MM.1S (cell line): ENCODE data around the gene HMG20A.

ENCODE experiments used
- CTCF ChIP-seq: fragments of 300-600 bp; sonication (generic); IDR thresholded peaks from 2 replicates; pipeline ENCODE4 v1.5.1; 2016; ENCODE audit warnings: antibody characterized with exemption, low read length, mixed read lengths
- EZH2 ChIP-seq: fragments of 300-600 bp; sonication (generic); optimal IDR thresholded peaks from 2 replicates; pipeline ENCODE3; 2017; ENCODE audit warnings: low read depth, mild to moderate bottlenecking, antibody characterized with exemption, low read length, mixed read lengths
- EZH2phosphoT487 ChIP-seq: fragments of 300-600 bp; sonication (generic); IDR thresholded peaks from 2 replicates; pipeline ENCODE4 v1.6.1; 2018; ENCODE audit warnings: antibody characterized with exemption, low read length

GRCh38 chr15:77418391-77418965, 2.2 kb upstream of the HMG20A start:
- TF ChIP-seq CTCF (no peak), EZH2 (no peak), EZH2phosphoT487 (no peak)
